Lower lobe of right lung (tissue), 2 donors: Measurements from ENCODE around the gene ITGA3. TPM values are rescaled to one million over a fixed set of nuclear protein-coding genes. Genes with fewer than 3 reads are reported as not detected.
A peak's percentile ranks its signal among the peaks of the same experiment; 100 is the strongest.

Source experiments
- ATAC-seq, 2 donors: fragments of 200-7000 bp; cut with Tn5 transposase; one replicate each; pipeline ENCODE4 v1.9.1; 2020 to 2022; ENCODE audit warnings: mild to moderate bottlenecking in 2 of 2, moderate library complexity in 2 of 2
- DNase-seq: peaks from one replicate; pipeline ENCODE4 v3.0.0-alpha.2; 2020
- H3K27ac ChIP-seq: fragments of 200-600 bp; one replicate; pipeline ENCODE4 v1.8.0; 2022
- H3K27me3 ChIP-seq: fragments of 200-600 bp; one replicate; pipeline ENCODE4 v1.8.0; 2022; ENCODE audit warnings: low read depth
- H3K36me3 ChIP-seq: fragments of 200-600 bp; one replicate; pipeline ENCODE4 v1.8.0; 2022; ENCODE audit warnings: mild to moderate bottlenecking
- H3K4me1 ChIP-seq: fragments of 200-600 bp; one replicate; pipeline ENCODE4 v1.8.0; 2022
- H3K4me3 ChIP-seq: fragments of 200-600 bp; one replicate; pipeline ENCODE4 v1.8.0; 2022; ENCODE audit warnings: mild to moderate bottlenecking
- H3K9me3 ChIP-seq: fragments of 200-600 bp; one replicate; pipeline ENCODE4 v1.8.0; 2022
- CTCF ChIP-seq: fragments of 200-600 bp; IDR thresholded peaks from one replicate; pipeline ENCODE4 v1.8.0; 2022; ENCODE audit warnings: antibody characterized with exemption, mild to moderate bottlenecking
- intact Hi-C: fragments of 100-400 bp; cut with DNase I; formaldehyde crosslinking; loops from one replicate; pipeline ENCODE4 v1.11.0; 2022
- total RNA-seq: library from RNA; stranded (reverse); fragmentation: NEBNext Ultra II Directional; extraction: Animal tissue kit (Norgen Biotek cat#: 25700); gene quantifications from one replicate; pipeline ENCODE4 v1.2.1, GENCODE V29; 2021
- donor health status: DM: no; HTN: yes; CAD: no; lungs with severe emphysema.

ITGA3 gene
- total RNA-seq, 1 donor from 2014 or later, result 162 TPM

- peak; percentile 50 for TF ChIP-seq CTCF
- Histone ChIP-seq H3K27ac (no peak overlapping the region), H3K9me3 (no peaks in the 10 kb centered on the region), H3K4me3 (no peak overlapping the region), H3K27me3 (no peaks in the 10 kb centered on the region), H3K4me1 (no peaks in the 10 kb centered on the region), H3K36me3 (peaks cover 97% of the 10 kb centered on the region)
- ATAC-seq (peak; percentile 46 to 60), DNase-seq (peak; percentile 65)
- intact Hi-C loops, result loop anchor here (10.0 kb wide), 1 partner anchor 55 kb away; no protein-coding TSS in a partner anchor
These were observed 23.6 kb downstream of the ITGA3 start for GRCh38 chr17:50079334-50080095.

- H3K27ac ChIP-seq, result no peak overlapping the region
- intact Hi-C loops, result loop anchor here (10.0 kb wide), 1 partner anchor 55 kb away; no protein-coding TSS in a partner anchor
These were observed 24.2 kb downstream of the ITGA3 start for GRCh38 chr17:50080096-50080480.

GRCh38 chr17:50080827-50081226 lies 24.9 kb downstream of the ITGA3 start:
- intact Hi-C loops, result loop anchor here (10.0 kb wide), 1 partner anchor 56 kb away; no protein-coding TSS in a partner anchor

More at GRCh38 chr17:50080096-50080480, 24.2 kb downstream of the ITGA3 start:
- no peaks in the 10 kb centered on the region for H3K27me3 ChIP-seq
- H3K4me1 ChIP-seq, result no peaks in the 10 kb centered on the region
- no peak for ATAC-seq
- TF ChIP-seq CTCF, result no peak
- no peak overlapping the region for H3K4me3 ChIP-seq
- no peak for DNase-seq
- no peaks in the 10 kb centered on the region for H3K9me3 ChIP-seq
- H3K36me3 ChIP-seq, result peaks cover 97% of the 10 kb centered on the region

GRCh38 chr17:50081757-50082156 lies 25.8 kb downstream of the ITGA3 start:
- no peak overlapping the region for H3K27ac ChIP-seq
- no peak for TF ChIP-seq CTCF
- H3K36me3 ChIP-seq, result peaks cover 90% of the 10 kb centered on the region
- DNase-seq (no peak), ATAC-seq (no peak)
- no peaks in the 10 kb centered on the region for H3K4me1 ChIP-seq
- no peak overlapping the region for H3K4me3 ChIP-seq
- H3K27me3 ChIP-seq, result no peaks in the 10 kb centered on the region
- intact Hi-C loops, result loop anchor here (10.0 kb wide), 1 partner anchor 57 kb away; no protein-coding TSS in a partner anchor
- H3K9me3 ChIP-seq, result no peaks in the 10 kb centered on the region

More at GRCh38 chr17:50080827-50081226, 24.9 kb downstream of the ITGA3 start:
- peak; percentile 32 for DNase-seq
- Histone ChIP-seq H3K4me3 (no peak overlapping the region), H3K27me3 (no peaks in the 10 kb centered on the region), H3K27ac (no peak overlapping the region), H3K9me3 (no peaks in the 10 kb centered on the region), H3K4me1 (no peaks in the 10 kb centered on the region), H3K36me3 (peaks cover 94% of the 10 kb centered on the region)
- ATAC-seq, result peak in 1 of 2 donors; percentile 26
- no peak for TF ChIP-seq CTCF

GRCh38 chr17:50087246-50087911 lies 31.5 kb downstream of the ITGA3 start:
- peaks cover 80% of the 10 kb centered on the region for H3K36me3 ChIP-seq
- no peaks in the 10 kb centered on the region for H3K4me1 ChIP-seq
- H3K27ac ChIP-seq, result no peak overlapping the region
- no peak overlapping the region for H3K4me3 ChIP-seq
- H3K9me3 ChIP-seq, result no peaks in the 10 kb centered on the region
- H3K27me3 ChIP-seq, result no peaks in the 10 kb centered on the region
- peak; percentile 99 for TF ChIP-seq CTCF
- peak; percentile 81 to 87 for ATAC-seq
- peak; percentile 80 for DNase-seq
- intact Hi-C loops, result loop anchor here (10.0 kb wide), 1 partner anchor 63 kb away; no protein-coding TSS in a partner anchor
